Dendritic cell treated with granulocyte-macrophage colony-stimulating factor and Interleukin-4, amounts not matched to agents 40 ng/mL and 50 ng/mL, for 4 days (primary cell): ENCODE results near the gene CLCN2.
A peak's percentile ranks its signal among the peaks of the same experiment; 100 is the strongest.

ENCODE experiments used
- H3K27ac Mint-ChIP-seq: one replicate; pipeline ENCODE4 v1.8.0; 2022; ENCODE audit warnings: mild to moderate bottlenecking, mixed read lengths
- H3K27me3 Mint-ChIP-seq: one replicate; pipeline ENCODE4 v1.8.0; 2022; ENCODE audit warnings: mild to moderate bottlenecking, mixed read lengths
- H3K36me3 Mint-ChIP-seq: one replicate; pipeline ENCODE4 v1.8.0; 2022; ENCODE audit warnings: low read depth, mixed read lengths
- H3K4me1 Mint-ChIP-seq: one replicate; pipeline ENCODE4 v1.8.0; 2022; ENCODE audit warnings: low read depth, mixed read lengths
- H3K4me3 Mint-ChIP-seq: one replicate; pipeline ENCODE4 v1.8.0; 2022; ENCODE audit warnings: mild to moderate bottlenecking, moderate library complexity, mixed read lengths
- H3K9me3 Mint-ChIP-seq: one replicate; pipeline ENCODE4 v1.8.0; 2022; ENCODE audit warnings: mixed read lengths
- intact Hi-C: fragments of 100-400 bp; cut with micrococcal nuclease; formaldehyde crosslinking; loops from one replicate; pipeline ENCODE4 v1.15.0; 2022

Gene CLCN2

DNA sequence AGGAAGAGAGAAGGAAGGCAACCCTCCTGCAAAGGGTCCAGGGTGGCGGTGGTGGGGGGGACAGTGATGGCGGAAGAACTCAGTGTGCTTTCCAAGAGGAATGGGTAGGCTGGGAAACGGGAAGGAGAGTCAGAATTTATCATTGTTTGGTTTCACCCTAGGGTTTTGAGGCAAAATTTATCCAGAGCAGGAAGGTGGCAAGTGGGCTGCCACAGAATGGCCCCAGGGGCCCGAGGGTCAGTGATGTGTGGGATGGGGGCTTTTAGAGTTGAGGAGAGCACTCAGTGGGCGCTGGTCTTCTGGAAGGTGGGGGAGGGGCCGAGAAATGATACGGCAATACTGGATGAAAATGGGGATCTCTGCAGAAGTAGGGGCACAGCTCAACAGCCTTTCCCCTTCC is 23.4 kb downstream of the CLCN2 start:
- intact Hi-C loops = no loop called here
- Mint-ChIP-seq H3K4me3 (peak overlapping the region; percentile 82), H3K4me1 (peaks cover 69% of the 10 kb centered on the region), H3K36me3 (peaks cover 71% of the 10 kb centered on the region), H3K9me3 (no peaks in the 10 kb centered on the region), H3K27me3 (no peaks in the 10 kb centered on the region), H3K27ac (peak overlapping the region; percentile 90)

DNA sequence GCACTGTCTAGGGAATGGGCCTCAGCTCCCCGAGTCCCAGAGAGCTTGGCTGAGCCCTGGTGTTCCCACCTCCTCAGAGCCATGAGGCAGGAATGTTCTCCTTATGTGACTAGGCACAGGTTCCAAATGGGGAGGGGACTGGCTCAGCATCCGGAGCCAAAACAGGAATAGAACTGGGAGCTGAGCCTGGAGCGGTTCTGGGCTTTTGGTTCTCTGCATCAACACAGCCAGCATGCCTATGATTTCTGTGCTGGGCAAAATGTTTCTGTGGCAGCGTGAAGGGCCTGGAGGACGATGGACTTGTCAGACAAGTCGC is 24.0 kb downstream of the CLCN2 start, which contains the start of gene FAM131A:
FAM131A (plus strand) TSS at position 202 of the 316 bp plus-strand sequence; CDS start at position 233, 31 bp downstream.
- intact Hi-C loops = no loop called here
- Mint-ChIP-seq H3K36me3 (peaks cover 71% of the 10 kb centered on the region), H3K27ac (peak within 1 kb of the TSS; percentile 90), H3K27me3 (no peaks in the 10 kb centered on the region), H3K9me3 (no peaks in the 10 kb centered on the region), H3K4me3 (peak within 1 kb of the TSS; percentile 82), H3K4me1 (peaks cover 76% of the 10 kb centered on the region)

DNA sequence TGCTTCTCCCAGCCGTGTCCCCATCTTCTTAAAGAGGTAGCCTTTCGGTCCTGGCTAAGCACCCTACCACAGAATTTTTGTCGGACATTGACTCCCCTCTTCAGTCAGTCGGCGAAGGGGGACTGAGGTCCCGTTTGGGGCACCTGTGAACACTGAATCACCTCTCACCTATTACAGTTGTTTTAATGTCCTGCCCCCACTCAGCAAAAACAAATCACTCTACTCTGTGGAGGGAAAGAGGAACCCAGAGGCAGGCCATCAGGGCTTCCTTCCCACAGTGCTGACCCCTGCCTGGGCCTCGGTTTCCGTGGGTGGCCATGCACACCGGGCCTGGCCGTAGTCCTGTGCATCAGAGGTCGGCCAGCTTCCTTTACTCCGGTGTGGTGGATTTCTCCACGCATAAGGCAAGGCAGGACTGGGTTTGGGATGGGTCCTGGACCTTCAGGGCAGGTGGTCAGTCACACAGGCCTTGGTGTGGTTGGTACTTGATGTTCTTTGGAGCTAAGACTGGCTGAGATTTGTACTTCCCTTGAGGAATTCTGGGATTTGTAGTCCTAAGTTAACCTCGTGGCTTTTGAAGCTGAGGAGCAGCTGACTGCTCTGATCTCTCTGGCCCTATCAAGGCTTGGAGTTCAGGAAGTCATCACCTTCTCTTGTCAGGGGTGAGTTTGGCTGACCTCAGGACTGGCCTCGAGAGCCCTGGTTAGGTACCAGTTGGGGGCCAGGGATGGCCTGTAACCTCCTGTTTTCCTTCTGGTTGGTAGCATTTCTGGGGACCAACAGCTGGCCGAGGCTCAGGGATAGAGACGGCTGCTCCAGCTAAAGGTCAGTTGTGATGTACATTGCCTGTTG is 24.6 kb downstream of the CLCN2 start:
- Mint-ChIP-seq H3K27ac (peak overlapping the region; percentile 90), H3K27me3 (no peaks in the 10 kb centered on the region), H3K4me1 (peaks cover 77% of the 10 kb centered on the region), H3K36me3 (peaks cover 71% of the 10 kb centered on the region), H3K4me3 (peak overlapping the region; percentile 82), H3K9me3 (no peaks in the 10 kb centered on the region)
- intact Hi-C loops = no loop called here

DNA sequence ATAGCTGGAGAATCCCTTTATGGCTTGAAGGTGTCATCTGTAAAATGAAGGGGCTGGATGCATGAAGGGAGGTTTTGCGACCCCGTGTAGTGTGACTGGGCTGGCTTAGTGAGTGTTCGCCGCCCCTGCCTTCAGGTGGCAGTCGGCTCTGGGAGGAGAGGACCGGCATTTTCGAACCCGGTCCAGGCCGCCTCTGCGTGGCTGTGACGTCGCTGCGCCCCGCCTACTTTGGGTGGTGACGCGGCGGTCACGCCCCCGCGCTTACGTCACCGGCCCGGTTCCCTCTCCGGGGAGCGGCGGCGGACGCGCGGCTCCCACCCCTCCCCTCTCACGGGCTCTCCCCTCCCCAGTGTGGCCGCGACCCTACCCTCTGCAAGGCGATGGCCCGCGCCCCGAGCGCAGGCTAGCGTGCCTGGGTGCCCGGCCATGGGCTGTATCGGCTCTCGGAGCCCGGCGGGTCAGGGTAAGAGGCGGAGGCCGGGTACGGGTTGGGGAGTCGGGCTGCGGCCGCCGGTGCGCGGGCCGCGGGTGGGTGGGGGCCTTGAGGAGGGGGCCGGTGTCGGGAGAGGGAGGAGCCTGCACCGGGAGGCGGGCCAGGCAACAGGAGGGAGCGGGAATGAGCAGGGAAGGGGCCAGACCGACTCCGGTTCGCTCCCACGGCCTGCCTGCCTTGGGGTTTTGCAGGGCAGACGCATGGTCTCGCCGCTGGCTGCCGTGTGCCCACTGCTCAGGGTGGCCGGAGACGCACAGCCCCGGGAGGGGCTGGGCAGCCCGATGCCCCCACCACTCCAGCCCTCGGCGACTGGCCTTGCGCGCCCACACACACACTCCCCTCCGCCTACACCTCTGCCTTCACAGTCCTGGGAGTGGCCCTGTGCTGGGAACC is 25.5 kb downstream of the CLCN2 start:
- H3K27ac Mint-ChIP-seq = peak overlapping the region; percentile 90
- peaks cover 70% of the 10 kb centered on the region for H3K4me1 Mint-ChIP-seq
- intact Hi-C loops = loop anchor here (2.0 kb wide), 1 partner anchor 17 kb away; no protein-coding TSS in a partner anchor
- H3K9me3 Mint-ChIP-seq = no peaks in the 10 kb centered on the region
- H3K27me3 Mint-ChIP-seq = no peaks in the 10 kb centered on the region
- H3K4me3 Mint-ChIP-seq = peak overlapping the region; percentile 82
- H3K36me3 Mint-ChIP-seq = peaks cover 71% of the 10 kb centered on the region

DNA sequence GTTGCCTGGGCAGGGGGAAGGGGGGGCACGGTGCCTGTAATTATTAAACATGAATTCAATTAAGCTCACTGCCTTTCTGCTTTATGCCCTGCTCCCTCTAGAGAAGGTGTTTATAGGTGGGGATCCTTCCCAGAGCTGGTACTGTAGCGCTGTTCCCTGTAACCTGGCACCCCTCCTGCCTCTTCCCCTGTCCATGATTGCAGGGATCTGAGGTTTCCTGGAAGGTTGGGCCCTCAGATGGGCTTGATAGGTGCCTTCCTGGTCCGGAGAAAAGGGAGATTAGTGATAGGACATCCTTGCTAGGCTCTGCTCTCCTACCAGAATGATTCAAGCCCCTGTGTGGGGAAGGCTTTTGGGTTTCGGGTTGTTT is 26.1 kb downstream of the CLCN2 start:
- Mint-ChIP-seq H3K27ac (peak overlapping the region; percentile 90), H3K9me3 (no peaks in the 10 kb centered on the region), H3K4me1 (peaks cover 64% of the 10 kb centered on the region), H3K4me3 (peak overlapping the region; percentile 82), H3K36me3 (peaks cover 72% of the 10 kb centered on the region), H3K27me3 (no peaks in the 10 kb centered on the region)
- intact Hi-C loops = loop anchor here (2.0 kb wide), 1 partner anchor 16 kb away; no protein-coding TSS in a partner anchor

DNA sequence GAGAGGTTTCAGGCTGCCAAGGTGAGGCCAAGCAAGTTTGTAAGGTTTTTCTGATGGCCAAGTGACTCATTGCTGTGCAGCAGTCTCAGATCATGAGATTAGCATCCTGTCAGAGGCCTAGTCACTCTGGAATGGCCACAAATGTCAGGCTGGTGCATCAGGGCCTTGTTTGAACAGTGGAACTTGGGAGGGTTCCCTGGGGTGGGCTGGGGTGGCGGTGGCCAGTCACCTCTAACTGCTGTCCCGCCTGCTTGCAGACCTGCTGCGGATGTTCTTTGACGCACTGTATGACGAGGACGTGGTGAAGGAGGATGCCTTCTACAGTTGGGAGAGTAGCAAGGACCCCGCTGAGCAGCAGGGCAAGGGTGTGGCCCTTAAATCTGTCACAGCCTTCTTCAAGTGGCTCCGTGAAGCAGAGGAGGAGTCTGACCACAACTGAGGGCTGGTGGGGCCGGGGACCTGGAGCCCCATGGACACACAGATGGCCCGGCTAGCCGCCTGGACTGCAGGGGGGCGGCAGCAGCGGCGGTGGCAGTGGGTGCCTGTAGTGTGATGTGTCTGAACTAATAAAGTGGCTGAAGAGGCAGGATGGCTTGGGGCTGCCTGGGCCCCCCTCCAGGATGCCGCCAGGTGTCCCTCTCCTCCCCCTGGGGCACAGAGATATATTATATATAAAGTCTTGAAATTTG is 26.8 kb downstream of the CLCN2 start:
- peak overlapping the region; percentile 90 for H3K27ac Mint-ChIP-seq
- no peaks in the 10 kb centered on the region for H3K9me3 Mint-ChIP-seq
- intact Hi-C loops = loop anchor here (2.0 kb wide), 1 partner anchor 16 kb away; no protein-coding TSS in a partner anchor
- H3K4me3 Mint-ChIP-seq = no peak overlapping the region
- peaks cover 59% of the 10 kb centered on the region for H3K4me1 Mint-ChIP-seq
- peaks cover 78% of the 10 kb centered on the region for H3K36me3 Mint-ChIP-seq
- no peaks in the 10 kb centered on the region for H3K27me3 Mint-ChIP-seq

DNA sequence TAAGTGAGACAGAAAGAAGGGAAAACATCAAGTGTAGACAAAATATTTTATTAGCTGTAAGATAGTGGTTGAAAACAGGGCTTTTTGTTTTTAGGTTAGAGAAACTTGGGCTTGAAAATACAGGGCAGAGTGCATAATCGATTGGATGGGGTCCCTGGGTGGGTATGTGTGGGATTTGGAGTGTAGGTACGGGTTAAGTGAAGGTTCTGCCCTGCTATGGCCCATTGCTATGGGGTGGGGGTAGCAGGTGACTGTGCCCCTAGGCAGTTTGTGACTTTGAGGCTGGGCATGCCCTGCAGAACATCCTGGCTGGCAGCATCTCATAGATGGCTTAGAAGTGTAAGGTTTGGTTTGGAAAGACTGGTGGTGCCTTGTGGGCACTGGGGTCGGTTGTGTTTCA is 27.7 kb downstream of the CLCN2 start:
- intact Hi-C loops = loop anchor here (2.0 kb wide), 1 partner anchor 15 kb away; no protein-coding TSS in a partner anchor
- H3K9me3 Mint-ChIP-seq = no peaks in the 10 kb centered on the region
- H3K36me3 Mint-ChIP-seq = peaks cover 80% of the 10 kb centered on the region
- peaks cover 50% of the 10 kb centered on the region for H3K4me1 Mint-ChIP-seq
- H3K4me3 Mint-ChIP-seq = no peak overlapping the region
- H3K27me3 Mint-ChIP-seq = no peaks in the 10 kb centered on the region
- H3K27ac Mint-ChIP-seq = peak overlapping the region; percentile 90

DNA sequence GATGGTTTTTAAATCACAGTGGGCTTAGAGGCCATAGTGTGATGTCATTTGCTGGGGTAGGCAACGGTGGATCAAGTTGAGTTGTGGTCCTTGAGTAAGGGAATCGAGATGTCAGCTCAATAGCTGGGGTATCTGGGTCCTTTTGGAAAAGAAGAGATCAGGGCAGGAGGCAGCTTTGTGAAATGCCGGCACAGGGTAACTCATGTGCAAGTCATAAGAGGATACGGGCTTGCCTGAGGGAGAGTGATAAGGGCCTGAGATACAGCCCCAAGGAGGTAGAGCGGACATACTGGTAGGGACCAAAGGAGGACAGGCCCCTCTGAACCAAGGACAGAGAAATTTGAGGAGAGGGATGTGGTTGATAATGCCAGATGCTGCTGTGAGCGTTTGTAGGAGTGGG is 28.2 kb downstream of the CLCN2 start:
- H3K4me3 Mint-ChIP-seq = no peak overlapping the region
- peaks cover 83% of the 10 kb centered on the region for H3K36me3 Mint-ChIP-seq
- H3K27me3 Mint-ChIP-seq = no peaks in the 10 kb centered on the region
- intact Hi-C loops = no loop called here
- H3K4me1 Mint-ChIP-seq = peaks cover 45% of the 10 kb centered on the region
- H3K27ac Mint-ChIP-seq = peak overlapping the region; percentile 90
- no peaks in the 10 kb centered on the region for H3K9me3 Mint-ChIP-seq

DNA sequence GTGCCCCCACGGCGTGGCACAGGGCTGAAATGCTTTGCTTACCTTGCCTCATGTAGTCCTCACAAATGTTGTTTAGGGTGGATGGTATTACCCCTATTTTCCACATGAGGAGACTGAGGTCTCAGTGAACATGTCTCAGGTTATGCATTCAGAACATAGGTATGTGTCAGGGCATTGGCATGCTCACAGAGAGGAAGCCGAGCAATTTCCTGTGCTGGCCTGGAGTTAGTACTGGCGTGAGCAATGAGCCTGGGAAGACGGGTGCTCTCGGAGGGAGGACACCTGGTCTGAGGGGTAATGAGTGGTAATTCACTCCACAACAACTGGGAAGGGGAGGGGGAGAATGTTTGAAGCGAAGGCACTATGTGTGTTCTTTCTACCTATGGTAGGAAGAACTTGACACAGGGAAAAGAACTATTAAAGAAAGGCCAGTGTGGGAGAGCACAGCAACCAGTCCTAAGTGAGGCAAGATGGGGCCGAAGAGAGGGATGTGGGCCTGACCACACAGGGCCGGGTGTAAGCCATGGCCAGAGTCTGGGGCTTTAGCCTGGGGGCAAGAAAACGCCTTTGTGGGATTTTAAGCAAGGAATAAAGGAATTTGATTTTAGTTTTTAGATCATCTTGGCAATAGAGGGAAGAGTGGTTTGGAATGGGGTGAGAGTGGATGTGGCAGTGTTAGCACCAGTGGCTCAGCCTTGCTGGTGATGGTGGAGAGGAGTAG is 28.9 kb downstream of the CLCN2 start:
- Mint-ChIP-seq H3K36me3 (peaks cover 83% of the 10 kb centered on the region), H3K27me3 (no peaks in the 10 kb centered on the region), H3K4me3 (no peak overlapping the region), H3K4me1 (peaks cover 38% of the 10 kb centered on the region), H3K9me3 (no peaks in the 10 kb centered on the region), H3K27ac (peak overlapping the region; percentile 90)
- intact Hi-C loops = no loop called here

DNA sequence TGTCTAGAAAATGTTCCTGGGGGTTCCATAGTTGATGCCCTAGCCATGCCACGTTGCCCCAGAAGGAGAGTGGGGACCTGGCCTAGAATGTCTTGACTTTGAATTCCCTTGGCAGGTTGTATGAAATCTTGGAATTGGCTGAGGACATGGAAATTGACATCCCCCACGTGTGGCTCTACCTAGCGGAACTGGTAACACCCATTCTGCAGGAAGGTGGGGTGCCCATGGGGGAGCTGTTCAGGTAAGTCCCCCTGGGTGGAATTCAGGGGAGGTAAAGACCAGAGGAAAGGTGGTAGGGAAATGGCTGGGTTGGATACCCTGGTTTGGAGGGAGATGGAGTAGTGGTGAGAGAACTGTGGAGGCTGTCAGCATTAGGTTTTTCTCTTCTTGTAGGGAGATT is 32.9 kb downstream of the CLCN2 start:
- Mint-ChIP-seq H3K27ac (no peak overlapping the region), H3K9me3 (no peaks in the 10 kb centered on the region), H3K36me3 (peaks cover 100% of the 10 kb centered on the region), H3K27me3 (no peaks in the 10 kb centered on the region), H3K4me3 (no peak overlapping the region), H3K4me1 (peaks cover 18% of the 10 kb centered on the region)
- intact Hi-C loops = no loop called here

DNA sequence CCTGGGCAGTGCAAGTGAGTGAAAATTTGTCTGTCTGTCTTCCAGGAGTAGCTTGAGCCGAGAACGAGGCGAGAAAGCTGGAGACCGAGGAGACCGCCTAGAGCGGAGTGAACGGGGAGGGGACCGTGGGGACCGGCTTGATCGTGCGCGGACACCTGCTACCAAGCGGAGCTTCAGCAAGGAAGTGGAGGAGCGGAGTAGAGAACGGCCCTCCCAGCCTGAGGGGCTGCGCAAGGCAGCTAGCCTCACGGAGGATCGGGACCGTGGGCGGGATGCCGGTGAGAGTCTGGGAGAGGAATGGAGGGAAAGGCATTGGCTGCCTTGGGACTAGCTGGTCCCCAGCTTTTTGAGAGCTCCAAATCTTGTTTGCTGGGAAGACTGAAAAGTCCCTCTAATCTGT is 34.2 kb downstream of the CLCN2 start:
- no peaks in the 10 kb centered on the region for H3K9me3 Mint-ChIP-seq
- peaks cover 17% of the 10 kb centered on the region for H3K4me1 Mint-ChIP-seq
- H3K27me3 Mint-ChIP-seq = no peaks in the 10 kb centered on the region
- H3K4me3 Mint-ChIP-seq = no peak overlapping the region
- intact Hi-C loops = no loop called here
- peaks cover 100% of the 10 kb centered on the region for H3K36me3 Mint-ChIP-seq
- peak overlapping the region; percentile 50 for H3K27ac Mint-ChIP-seq

DNA sequence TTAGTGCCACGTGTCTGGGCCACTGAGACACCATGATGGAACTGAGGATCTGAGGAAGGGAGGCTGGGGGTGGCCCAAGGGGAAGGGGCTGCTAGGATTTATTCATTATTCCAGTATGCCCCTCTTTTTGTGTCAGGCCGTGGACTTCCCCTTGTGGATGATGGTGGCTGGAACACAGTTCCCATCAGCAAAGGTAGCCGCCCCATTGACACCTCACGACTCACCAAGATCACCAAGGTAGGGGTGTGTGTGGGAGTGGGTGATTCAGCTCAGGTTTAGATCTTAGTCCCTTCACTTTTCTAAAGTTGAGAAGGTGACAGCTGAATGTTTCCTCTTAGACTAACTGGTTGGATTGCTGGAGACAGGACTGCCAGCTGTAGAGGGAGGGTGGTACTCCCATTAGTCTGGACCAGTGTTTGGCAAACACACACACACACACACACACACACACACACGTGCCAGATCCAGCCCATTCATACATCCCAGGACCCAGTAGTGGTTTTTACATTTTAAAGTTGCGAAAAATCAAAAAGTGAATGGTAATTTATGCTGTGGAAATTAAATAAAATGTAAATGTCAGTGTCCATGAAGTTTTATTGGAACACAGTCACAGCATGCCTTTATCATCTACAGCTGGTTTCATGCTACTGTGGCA is 35.6 kb downstream of the CLCN2 start:
- Mint-ChIP-seq H3K36me3 (peaks cover 100% of the 10 kb centered on the region), H3K4me3 (no peak overlapping the region), H3K9me3 (no peaks in the 10 kb centered on the region), H3K4me1 (peaks cover 30% of the 10 kb centered on the region), H3K27ac (no peak overlapping the region), H3K27me3 (no peaks in the 10 kb centered on the region)
- intact Hi-C loops = no loop called here

DNA sequence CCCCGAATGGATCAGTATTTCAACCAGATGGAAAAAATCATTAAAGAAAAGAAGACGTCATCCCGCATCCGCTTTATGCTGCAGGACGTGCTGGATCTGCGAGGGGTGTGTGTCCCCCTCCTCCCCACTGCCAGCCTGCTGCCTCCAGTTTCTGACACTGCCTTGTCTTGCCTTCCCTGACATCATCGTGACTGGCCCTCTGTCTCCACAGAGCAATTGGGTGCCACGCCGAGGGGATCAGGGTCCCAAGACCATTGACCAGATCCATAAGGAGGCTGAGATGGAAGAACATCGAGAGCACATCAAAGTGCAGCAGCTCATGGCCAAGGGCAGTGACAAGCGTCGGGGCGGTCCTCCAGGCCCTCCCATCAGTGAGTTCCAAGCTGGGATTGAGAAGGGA is 36.1 kb downstream of the CLCN2 start:
- intact Hi-C loops = no loop called here
- Mint-ChIP-seq H3K9me3 (no peaks in the 10 kb centered on the region), H3K36me3 (peaks cover 100% of the 10 kb centered on the region), H3K4me3 (no peak overlapping the region), H3K4me1 (peaks cover 36% of the 10 kb centered on the region), H3K27ac (no peak overlapping the region), H3K27me3 (no peaks in the 10 kb centered on the region)
